OCI-LY3 (cell line): ENCODE data around the gene PPP1R3C.

ENCODE experiments used
- H2AFZ ChIP-seq: fragments of 200-600, 300-600 bp; shearing (Covaris generic); 2 replicates; pipeline ENCODE4 v1.6.0; 2014; ENCODE audit warnings: antibody characterized with exemption, low read depth, low read length
- H3K27ac ChIP-seq: fragments of 200-600, 300-600 bp; sonication (generic); 2 replicates; pipeline ENCODE4 v1.5.1; 2014; ENCODE audit warnings: mild to moderate bottlenecking, low read length, moderate library complexity, mixed read lengths
- H3K27me3 ChIP-seq: fragments of 200-600, 300-600 bp; sonication (generic); 2 replicates; pipeline ENCODE4 v1.6.1; 2014; ENCODE audit warnings: low read depth, low read length, mixed read lengths
- H3K36me3 ChIP-seq: fragments of 200-600, 300-600 bp; sonication (generic); replicated peaks from 2 replicates; pipeline ENCODE3; 2014; ENCODE audit warnings: low read depth, low read length, mixed read lengths
- H3K4me1 ChIP-seq: fragments of 300-600, 200-600 bp; sonication (generic); 2 replicates; pipeline ENCODE4 v1.6.1; 2014; ENCODE audit warnings: low read length, mixed read lengths
- H3K4me2 ChIP-seq: fragments of 200-600, 300-600 bp; sonication (generic); 2 replicates; pipeline ENCODE4 v1.6.1; 2014; ENCODE audit warnings: low read length, mixed read lengths
- H3K4me3 ChIP-seq: fragments of 300-600, 200-600 bp; sonication (generic); 2 replicates; pipeline ENCODE4 v1.5.1; 2014; ENCODE audit warnings: antibody characterized with exemption, mild to moderate bottlenecking, low read length, moderate library complexity
- H3K79me2 ChIP-seq: fragments of 300-600, 200-600 bp; shearing (Covaris generic); 2 replicates; pipeline ENCODE4 v1.6.1; 2014; ENCODE audit warnings: mild to moderate bottlenecking, low read length, mixed read lengths
- H3K9ac ChIP-seq: fragments of 300-600, 200-600 bp; shearing (Covaris generic); 2 replicates; pipeline ENCODE4 v1.6.0; 2014; ENCODE audit warnings: mild to moderate bottlenecking, low read length, moderate library complexity
- H3K9me3 ChIP-seq: fragments of 200-600, 300-600 bp; shearing (Covaris generic); 2 replicates; pipeline ENCODE4 v1.6.1; 2014; ENCODE audit warnings: low read length, mixed read lengths; ENCODE audit not compliant: insufficient read depth
- H4K20me1 ChIP-seq: fragments of 200-600, 300-600 bp; sonication (generic); 2 replicates; pipeline ENCODE4 v1.6.1; 2016; ENCODE audit warnings: low read length, mixed read lengths; ENCODE audit not compliant: insufficient read depth
- CTCF ChIP-seq: fragments of 200-600, 300-600 bp; sonication (generic); IDR thresholded peaks from 2 replicates; pipeline ENCODE4 v1.5.1; 2014; ENCODE audit warnings: antibody characterized with exemption, low read length, low read depth
- EZH2phosphoT487 ChIP-seq: fragments of 200-600 bp; shearing (Covaris generic); IDR thresholded peaks from 2 replicates; pipeline ENCODE4 v1.6.1; 2018; ENCODE audit warnings: antibody characterized with exemption, mixed run types, low read depth

PPP1R3C gene

GRCh38 chr10:91632671-91633550, at the start of gene PPP1R3C:
PPP1R3C (minus strand) TSS chr10:91633071; CDS start chr10:91632969, 102 bp downstream.
- TF ChIP-seq EZH2phosphoT487 (no peak), CTCF (no peak)
- H3K9ac ChIP-seq = no peak within 1 kb of the TSS

GRCh38 chr10:91681361-91682276, 48.7 kb upstream of the PPP1R3C start:
- Histone ChIP-seq H3K36me3 (no peaks in the 10 kb centered on the region), H2AFZ (no peak overlapping the region), H3K4me3 (no peak overlapping the region), H3K79me2 (no peaks in the 10 kb centered on the region), H3K4me2 (no peak overlapping the region), H3K27ac (no peak overlapping the region), H3K4me1 (no peaks in the 10 kb centered on the region), H4K20me1 (no peaks in the 10 kb centered on the region), H3K27me3 (no peaks in the 10 kb centered on the region), H3K9me3 (no peaks in the 10 kb centered on the region), H3K9ac (no peak overlapping the region)
- TF ChIP-seq CTCF (no peak), EZH2phosphoT487 (no peak)

More at GRCh38 chr10:91632671-91633550, at the start of gene PPP1R3C:
- no peak within 1 kb of the TSS for H3K4me3 ChIP-seq
- no peak within 1 kb of the TSS for H2AFZ ChIP-seq
- H3K9me3 ChIP-seq = no peaks in the 10 kb centered on the region
- no peaks in the 10 kb centered on the region for H3K36me3 ChIP-seq
- H3K79me2 ChIP-seq = no peaks in the 10 kb centered on the region
- peaks cover 10% of the 10 kb centered on the region for H3K4me1 ChIP-seq
- H3K27ac ChIP-seq = no peak within 1 kb of the TSS
- no peak within 1 kb of the TSS for H3K4me2 ChIP-seq
- H4K20me1 ChIP-seq = no peaks in the 10 kb centered on the region
- H3K27me3 ChIP-seq = no peaks in the 10 kb centered on the region

GRCh38 chr10:91680487-91680886, 47.6 kb upstream of the PPP1R3C start:
- no peak overlapping the region for H3K9ac ChIP-seq
- TF ChIP-seq CTCF (no peak), EZH2phosphoT487 (no peak)
- H3K79me2 ChIP-seq = no peaks in the 10 kb centered on the region
- H3K4me3 ChIP-seq = no peak overlapping the region
- H3K4me2 ChIP-seq = no peak overlapping the region
- H3K36me3 ChIP-seq = no peaks in the 10 kb centered on the region
- no peak overlapping the region for H3K27ac ChIP-seq
- no peaks in the 10 kb centered on the region for H3K27me3 ChIP-seq
- no peaks in the 10 kb centered on the region for H4K20me1 ChIP-seq
- H3K4me1 ChIP-seq = no peaks in the 10 kb centered on the region
- H2AFZ ChIP-seq = no peak overlapping the region
- H3K9me3 ChIP-seq = no peaks in the 10 kb centered on the region

GRCh38 chr10:91679296-91679695, 46.4 kb upstream of the PPP1R3C start:
- TF ChIP-seq EZH2phosphoT487 = no peak
- no peak for TF ChIP-seq CTCF
- no peaks in the 10 kb centered on the region for H3K9me3 ChIP-seq
- H3K4me3 ChIP-seq = no peak overlapping the region
- no peaks in the 10 kb centered on the region for H4K20me1 ChIP-seq
- no peak overlapping the region for H2AFZ ChIP-seq
- no peak overlapping the region for H3K9ac ChIP-seq
- H3K4me2 ChIP-seq = no peak overlapping the region
- H3K4me1 ChIP-seq = no peaks in the 10 kb centered on the region
- H3K36me3 ChIP-seq = no peaks in the 10 kb centered on the region
- H3K27me3 ChIP-seq = no peaks in the 10 kb centered on the region
- H3K27ac ChIP-seq = no peak overlapping the region
- no peaks in the 10 kb centered on the region for H3K79me2 ChIP-seq
